ENCODE data around the gene PJVK. TPM values are rescaled to one million over a fixed set of nuclear protein-coding genes. Genes with fewer than 3 reads are reported as not detected.

Gene PJVK
- total and polyA plus RNA-seq, 2 of the 13 experiments (the other 11 are each of a cell fraction or from before 2014, with no cell fraction given): 1.2 to 2.6 TPM

- no peak for DNase-seq (ENCODE audit: low spot score)
- WGBS (ENCODE audit: low lambda C conversion rate): 92% methylated on average over 4 of the region's 4 CpGs
- no peaks in the 10 kb centered on the region for H3K4me1 ChIP-seq (ENCODE audit: insufficient read depth, low read length)
- H3K4me3 ChIP-seq (replicated peaks in 1 of 3; ENCODE audit: insufficient read depth in 1 of 3, low read depth in 2 of 3, low read length in 3 of 3): no peak overlapping the region
- in situ Hi-C loops (cut with HindIII; ENCODE audit: extremely low pct_ligation_motif_present, low pct_unique_long_range_greater_than_20kb) (no loop called here), intact Hi-C loops (cut with micrococcal nuclease; ENCODE audit: unreplicated experiment) (no loop called here)
- CTCF ChIA-PET (ENCODE audit: low intra/inter-chr PET ratio, low total read pairs): no interaction called here
- no peak overlapping the region for H2AFZ ChIP-seq (ENCODE audit: low read length)
- H3K27me3 ChIP-seq (ENCODE audit: control insufficient read depth in 1 of 2, insufficient read depth in 2 of 2, low read length in 2 of 2): no peaks in the 10 kb centered on the region
- H3K79me2 ChIP-seq (ENCODE audit: insufficient read depth, low read length): no peaks in the 10 kb centered on the region
- BruUV-seq (replicated peaks): no TSS peak
- H3K27ac ChIP-seq (ENCODE audit: extremely low read length, insufficient read depth, low read length): no peak overlapping the region
- H3K9me3 ChIP-seq (ENCODE audit: low read length): no peaks in the 10 kb centered on the region
- POLR2A ChIA-PET: interaction anchor here (1.3 kb wide), 1 partner anchor 16 kb away, joined by 4 read pairs; the partner anchor contains the start of gene PLEKHA3
- H3K4me2 ChIP-seq (ENCODE audit: low read depth, low read length): no peak overlapping the region
- peaks cover 27 to 65% of the 10 kb centered on the region in 2 experiments for H3K36me3 ChIP-seq (replicated peaks in 1 of 2; ENCODE audit: control insufficient read depth in 1 of 2, insufficient read depth in 2 of 2, low read length in 2 of 2)
- no peak for ATAC-seq
- H3K9ac ChIP-seq (ENCODE audit: insufficient read depth, low read depth, low read length): no peak overlapping the region
- no peak for FAIRE-seq
- no peaks in the 10 kb centered on the region for H4K20me1 ChIP-seq (ENCODE audit: insufficient read depth, low read length)
- TF ChIP-seq RBFOX2 (IDR thresholded peaks at IDR 0.05; ENCODE audit: low read depth, low read length): no peak
- TF ChIP-seq ZMAT3 (CRISPR knock-in tag; conservative IDR thresholded peaks at IDR 0.05): no peak
- TF ChIP-seq CEBPG (CRISPR knock-in tag; IDR thresholded peaks at IDR 0.05): no peak
- TF ChIP-seq EED (CRISPR knock-in tag; IDR thresholded peaks at IDR 0.05): no peak
- TF ChIP-seq ZNF142 (CRISPR knock-in tag; IDR thresholded peaks at IDR 0.05): no peak
- TF ChIP-seq GTF2F1 (IDR thresholded peaks at IDR 0.05; ENCODE audit: low read length): no peak
- no peak for TF ChIP-seq ZNF780A (CRISPR knock-in tag; IDR thresholded peaks at IDR 0.05)
- no peak for TF ChIP-seq DMAP1 (CRISPR knock-in tag; IDR thresholded peaks at IDR 0.05)
- no peak for TF ChIP-seq HDAC2 (CRISPR knock-in tag; IDR thresholded peaks at IDR 0.05)
- TF ChIP-seq ZNF646 (CRISPR knock-in tag; IDR thresholded peaks at IDR 0.05): no peak
- no peak for TF ChIP-seq E2F2 (CRISPR knock-in tag; IDR thresholded peaks at IDR 0.05; ENCODE audit: borderline replicate concordance)
- no peak for TF ChIP-seq ZNF230 (CRISPR knock-in tag; IDR thresholded peaks at IDR 0.05)
- no peak for TF ChIP-seq EZH2 (conservative IDR thresholded peaks at IDR 0.05; ENCODE audit: low read depth, low read length)
- no peak for TF ChIP-seq ZNF256 (CRISPR knock-in tag; conservative IDR thresholded peaks at IDR 0.05)
Measured at GRCh38 chr2:178496049-178496448, 44.9 kb downstream of the PJVK start.
